HG02852 (cell line): Measurements from ENCODE around the gene MORC1.

ENCODE experiments used
- ATAC-seq: cut with Tn5 transposase; IDR thresholded peaks from one replicate; pipeline ENCODE4 v1.9.1; 2021; ENCODE audit warnings: mild to moderate bottlenecking, moderate library complexity; ENCODE audit not compliant: unreplicated experiment

The MORC1 gene

DNA sequence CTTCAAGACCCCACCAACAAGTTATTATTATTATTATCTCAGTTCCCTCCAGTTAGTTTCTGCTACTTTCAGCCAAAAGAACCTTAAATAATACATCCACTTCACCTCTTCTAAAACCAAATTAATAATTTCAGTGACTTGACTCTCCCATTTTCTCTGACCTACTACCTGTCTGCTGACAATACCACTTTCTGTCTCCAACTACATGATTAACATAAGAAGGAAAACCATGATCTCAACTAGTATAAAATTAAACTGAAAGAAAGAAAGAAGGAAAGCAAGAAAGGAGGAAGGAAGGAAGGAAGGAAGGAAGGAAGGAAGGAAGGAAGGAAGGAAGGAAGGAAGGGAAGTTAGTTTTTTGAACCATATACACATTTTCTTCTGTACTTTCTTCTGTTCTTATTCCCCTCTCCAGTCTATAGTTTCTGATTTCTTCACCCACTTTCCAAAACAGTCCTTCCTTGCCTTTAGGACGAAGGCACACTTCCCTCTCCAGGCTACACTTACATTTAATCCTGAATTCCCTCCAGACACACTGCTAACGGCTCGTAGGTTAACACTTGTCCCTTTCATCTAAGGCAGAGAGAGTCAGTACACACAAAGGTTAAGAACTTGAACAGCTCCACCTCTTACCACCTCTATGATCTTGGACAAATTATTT, 84.8 kb downstream of the MORC1 start:
- no peak for ATAC-seq

DNA sequence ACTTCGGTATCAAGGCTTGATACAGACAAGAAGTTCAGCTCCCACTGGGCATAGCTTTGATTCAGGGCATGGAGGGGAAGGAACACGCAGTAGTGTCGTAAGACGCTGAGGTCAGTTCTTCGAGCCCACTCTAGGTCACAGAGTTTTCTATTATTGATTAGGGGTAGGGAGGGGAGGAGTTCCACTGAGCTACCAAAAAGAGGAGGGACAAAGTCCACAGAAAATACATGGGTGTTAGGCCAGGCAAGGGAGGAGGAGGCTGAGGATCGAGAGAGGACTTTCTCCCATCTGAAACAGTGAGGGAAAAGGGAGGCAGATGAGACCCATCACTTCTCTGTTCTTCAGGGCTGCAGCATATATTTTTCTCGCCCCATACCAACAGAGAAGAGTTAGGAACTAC, 89.2 kb downstream of the MORC1 start:
- ATAC-seq: no peak

- ATAC-seq: no peak
Observed at GRCh38 chr3:109026821-109027220, 91.1 kb downstream of the MORC1 start.

DNA sequence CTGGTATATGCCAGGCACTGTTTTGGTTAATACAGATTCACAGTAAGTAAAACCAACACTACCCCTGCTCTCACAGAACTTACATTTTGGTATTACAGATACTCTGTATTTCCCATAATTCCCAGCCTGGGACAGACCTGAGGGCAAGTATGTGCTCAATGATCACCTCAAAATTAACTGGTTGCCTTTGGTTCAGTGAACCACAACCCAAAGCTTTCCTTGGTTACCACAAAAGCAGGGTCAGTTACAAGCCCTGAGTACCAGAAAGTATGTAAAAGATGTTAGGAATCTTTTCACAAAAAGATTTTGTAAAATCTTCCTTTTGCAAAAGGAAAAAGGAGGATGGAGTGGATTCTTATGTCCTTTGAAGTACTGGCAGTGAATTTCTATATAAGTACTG, 92.0 kb downstream of the MORC1 start:
- ATAC-seq: no peak

GRCh38 chr3:109023656-109024254, 94.2 kb downstream of the MORC1 start:
- peak; percentile 77 for ATAC-seq

GRCh38 chr3:109023167-109023566, 94.8 kb downstream of the MORC1 start:
- ATAC-seq: no peak

- no peak for ATAC-seq
Observed at GRCh38 chr3:109021556-109021955, 96.4 kb downstream of the MORC1 start.

DNA sequence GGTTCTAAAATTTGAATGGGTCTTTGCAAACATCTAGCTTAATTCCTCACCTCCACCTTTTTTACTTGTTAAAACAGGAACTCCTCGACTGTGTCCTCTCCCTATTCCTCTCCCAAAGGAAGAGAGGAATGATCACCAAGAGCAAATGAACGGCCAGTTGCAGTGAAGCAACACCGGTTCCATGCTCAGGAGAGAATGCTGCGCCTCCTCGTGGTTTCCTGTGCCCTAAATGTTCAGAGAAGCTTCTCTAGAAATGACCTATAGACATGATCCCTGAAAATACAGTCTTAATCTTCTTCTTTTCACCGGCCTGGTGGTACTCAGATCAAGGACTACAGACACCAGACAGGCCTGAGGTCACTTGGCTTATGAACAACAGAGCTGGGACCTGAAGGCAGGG, 99.1 kb downstream of the MORC1 start:
- no peak for ATAC-seq

DNA sequence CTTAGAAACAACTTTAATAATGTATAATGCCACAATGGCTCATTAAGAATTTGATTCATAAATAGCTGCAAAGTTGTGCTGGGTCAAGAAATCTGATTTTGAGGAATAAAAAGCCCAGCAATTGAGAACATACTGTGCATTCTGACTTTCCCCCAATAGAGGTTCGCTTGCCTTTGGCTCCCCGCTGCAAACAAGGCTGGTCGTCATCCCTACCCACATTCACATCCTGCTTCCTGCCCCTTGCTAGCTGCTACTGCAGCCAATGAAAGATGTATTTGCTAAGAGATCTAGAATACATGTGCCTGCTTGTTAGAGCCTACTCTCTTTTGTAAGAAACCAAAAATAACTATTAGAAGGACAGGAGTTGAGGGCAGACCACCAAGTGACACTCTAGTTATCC, 112.5 kb downstream of the MORC1 start:
- no peak for ATAC-seq

DNA sequence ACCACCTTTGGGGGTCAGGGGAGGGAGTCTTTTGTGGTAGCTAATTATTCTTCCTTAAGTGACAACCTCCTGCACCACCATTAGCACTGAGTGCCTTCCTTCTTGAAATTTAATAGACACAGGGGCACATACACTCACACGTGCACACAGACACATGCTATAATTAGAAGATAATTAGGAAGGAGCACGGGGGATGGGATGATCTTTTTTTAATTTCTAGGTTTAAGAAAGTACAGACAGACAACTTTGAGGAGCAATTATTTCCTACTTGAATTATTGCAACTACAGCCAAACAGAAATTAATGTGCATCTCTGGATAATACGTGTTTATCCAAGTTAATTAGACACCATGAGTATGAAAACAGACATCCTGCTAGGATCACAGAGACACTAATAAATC, 119.5 kb downstream of the MORC1 start:
- ATAC-seq: no peak

- ATAC-seq: no peak
Observed at GRCh38 chr3:108985844-108986243, 132.1 kb downstream of the MORC1 start.

DNA sequence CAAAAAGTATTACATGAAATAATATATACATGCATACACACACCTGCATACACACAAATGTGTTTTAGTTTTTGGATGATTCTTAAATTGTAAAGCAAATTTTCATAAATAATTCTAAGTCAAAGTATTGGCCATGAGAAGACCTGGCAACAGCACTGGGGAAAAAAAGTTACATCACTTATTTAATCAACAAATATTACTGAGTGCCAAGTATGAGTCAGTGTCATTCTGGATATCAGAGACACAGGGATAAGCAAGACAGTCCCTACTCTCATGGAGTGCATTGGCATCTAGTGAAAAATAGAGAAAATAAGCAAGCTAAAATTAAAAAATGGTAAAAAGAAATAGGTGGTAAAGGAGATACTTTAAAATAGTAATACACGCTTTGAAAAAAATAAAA, 134.9 kb downstream of the MORC1 start:
- ATAC-seq: no peak

DNA sequence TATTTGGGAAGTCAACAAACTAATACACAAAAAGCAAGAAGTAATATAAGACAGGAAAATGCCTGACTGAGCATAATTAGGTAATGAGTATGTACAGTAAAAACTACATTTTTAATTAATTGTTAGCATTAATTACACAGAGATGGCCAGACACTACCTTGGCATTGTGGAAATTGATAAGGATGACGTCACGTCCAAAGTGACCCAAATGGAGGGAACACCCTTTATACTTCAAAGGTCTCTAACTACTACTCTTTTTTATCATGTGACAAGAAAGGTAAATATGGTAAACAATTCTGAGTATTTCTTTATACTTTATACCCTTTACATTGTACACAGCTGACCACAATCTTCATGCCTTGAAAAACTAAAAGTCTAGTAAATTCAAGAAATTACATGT, 141.9 kb downstream of the MORC1 start:
- no peak for ATAC-seq

DNA sequence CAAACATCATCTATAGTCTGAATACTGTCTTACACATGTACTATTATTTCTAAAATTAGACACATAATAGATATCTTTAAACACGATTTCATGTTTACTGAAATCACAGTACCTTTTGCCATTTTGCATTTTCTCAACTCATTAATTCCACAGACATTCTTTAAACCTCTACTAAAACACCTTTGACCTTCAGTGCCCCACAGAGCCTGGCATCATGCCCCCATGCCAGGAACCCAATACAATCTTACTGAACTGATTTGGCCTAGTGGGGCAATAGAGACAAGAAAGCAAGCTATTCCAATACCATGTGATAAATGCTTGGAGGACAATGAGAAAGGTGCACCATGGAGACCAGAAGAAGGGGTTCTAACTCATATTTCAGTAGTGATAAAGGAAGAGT, 144.9 kb downstream of the MORC1 start:
- ATAC-seq: no peak

DNA sequence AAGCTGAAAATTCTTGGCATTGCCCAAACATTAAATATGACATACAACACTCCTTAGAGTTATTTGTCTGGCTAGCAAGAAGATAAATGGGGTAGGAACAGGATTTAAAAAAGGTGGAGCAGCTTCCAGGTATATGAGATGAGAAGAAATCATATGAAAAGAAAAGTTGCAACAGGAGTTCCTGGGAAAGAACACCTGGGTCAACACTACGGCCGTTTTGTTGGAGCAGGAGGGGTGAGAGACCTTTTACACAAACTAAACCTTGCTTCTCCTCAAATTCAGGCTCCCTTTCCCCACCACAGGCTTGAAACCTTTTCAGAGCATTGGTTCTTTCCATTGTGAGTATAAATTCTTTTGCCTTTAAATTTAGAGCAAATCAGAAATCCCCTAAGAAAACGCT, 145.5 kb downstream of the MORC1 start:
- no peak for ATAC-seq

- ATAC-seq: no peak
Observed at GRCh38 chr3:108970561-108970960, 147.4 kb downstream of the MORC1 start.

- no peak for ATAC-seq
Observed at GRCh38 chr3:108966773-108967172, 151.2 kb downstream of the MORC1 start.

- ATAC-seq: no peak
Observed at GRCh38 chr3:108959017-108959416, 158.9 kb downstream of the MORC1 start.

GRCh38 chr3:108953700-108954099, 164.2 kb downstream of the MORC1 start, which contains the start of gene GUCA1C:
GUCA1C (minus strand) TSS chr3:108953879; CDS start chr3:108953762, 117 bp downstream.
- no peak for ATAC-seq

GRCh38 chr3:108953210-108953609, 164.7 kb downstream of the MORC1 start:
- no peak for ATAC-seq

DNA sequence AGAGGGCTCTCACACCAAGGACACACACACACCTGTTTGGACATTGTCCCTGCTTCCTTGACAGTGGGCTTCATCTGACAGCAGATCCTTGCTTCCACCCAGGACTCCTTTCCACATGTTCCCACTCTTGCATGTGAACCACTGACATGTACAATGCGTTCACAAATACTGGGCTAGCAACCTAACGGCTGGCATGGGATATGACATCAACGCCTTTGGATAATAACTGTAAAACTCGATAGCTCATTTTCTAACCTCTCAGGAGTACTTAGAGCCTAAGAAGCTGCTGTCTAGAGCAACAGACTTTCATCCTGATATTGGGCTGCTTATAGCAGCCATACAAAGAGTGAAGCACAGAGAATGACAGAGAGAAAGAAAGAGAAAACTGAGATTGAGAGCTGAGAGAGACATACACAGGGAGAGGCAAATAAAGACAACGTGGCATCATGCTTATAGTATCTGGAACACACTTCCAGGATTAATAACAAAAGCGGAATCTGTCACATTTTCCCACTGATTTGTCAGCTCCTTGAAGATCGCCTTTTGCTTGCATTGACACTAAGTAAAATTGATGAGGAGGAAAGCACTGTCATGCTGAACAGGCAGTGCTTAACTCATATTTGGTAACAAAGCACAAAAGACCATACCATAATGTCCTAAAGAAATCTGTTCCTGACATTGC, 166.0 kb downstream of the MORC1 start:
- ATAC-seq: no peak

DNA sequence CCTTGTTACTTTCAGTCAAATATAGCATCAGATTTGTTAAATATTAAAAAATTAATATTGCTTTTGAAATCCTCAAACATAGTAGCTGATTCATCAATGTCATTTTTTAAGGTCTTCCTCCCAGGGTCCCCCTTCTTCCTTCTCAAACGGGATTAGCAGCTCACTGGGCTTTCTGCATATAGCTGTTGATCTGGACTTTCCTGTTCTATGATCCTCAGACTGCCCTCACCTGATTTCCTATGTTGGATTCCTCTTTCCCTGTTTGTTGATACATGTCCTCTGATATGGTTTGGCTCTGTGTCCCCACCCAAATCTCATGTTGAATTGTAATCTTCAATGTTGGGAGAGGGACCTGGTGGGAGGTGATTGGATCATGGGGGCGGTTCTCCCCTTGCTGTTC, 170.1 kb downstream of the MORC1 start:
- no peak for ATAC-seq
